Vagina (tissue), 2 donors: ENCODE measurements around the gene ABR. TPM values are rescaled to one million over a fixed set of nuclear protein-coding genes. Genes with fewer than 3 reads are reported as not detected.

Experiments used
- DNase-seq, 2 donors: peaks; one replicate each; pipeline ENCODE4 v3.0.0-alpha.2; 2017; ENCODE audit errors: extremely low spot score in 2 of 2
- H3K27ac ChIP-seq: fragments of 200-600 bp; sonication (generic); one replicate; pipeline ENCODE4 v1.5.1; 2019
- H3K27me3 ChIP-seq: fragments of 200-600 bp; sonication (generic); one replicate; pipeline ENCODE4 v1.5.1; 2019
- H3K36me3 ChIP-seq, 2 donors: fragments of 200-600 bp; sonication (generic); one replicate each; pipeline ENCODE4 v1.5.1; 2017 to 2019
- H3K4me1 ChIP-seq: fragments of 200-600 bp; sonication (generic); one replicate; pipeline ENCODE4 v1.5.1; 2019
- H3K4me3 ChIP-seq, 2 donors: fragments of 200-600 bp; sonication (generic); 1 replicate in 1 of 2; 2 replicates in 1 of 2; pipeline ENCODE4 v1.5.1; 2016 to 2019
- H3K9me3 ChIP-seq: fragments of 200-600 bp; sonication (generic); one replicate; pipeline ENCODE4 v1.5.1; 2019
- POLR2A ChIP-seq, 2 donors: fragments of 450-650 bp; IDR thresholded peaks; one replicate each; pipeline ENCODE4 v1.6.1; 2017; ENCODE audit warnings: antibody characterized with exemption in 2 of 2, mild to moderate bottlenecking in 2 of 2, moderate library complexity in 2 of 2
- POLR2AphosphoS5 ChIP-seq, 2 donors: sonication (generic); formaldehyde crosslinking; IDR thresholded peaks; one replicate each; pipeline ENCODE4 v1.9.0; 2017; ENCODE audit warnings: antibody characterized with exemption in 2 of 2, mild to moderate bottlenecking in 2 of 2, low read depth in 1 of 2; ENCODE audit not compliant: insufficient read depth in 1 of 2
- intact Hi-C: fragments of 100-400 bp; cut with DNase I; formaldehyde crosslinking; loops from one replicate; pipeline ENCODE4 v1.15.1; 2023
- total RNA-seq: library from RNA; depleted of rRNA; stranded (reverse); fragments of >200 nt; gene quantifications from one replicate; pipeline ENCODE4 v1.2.3, GENCODE V29; 2016
- TF ChIP-seq, protein P1 (sequence below), 3 experiments: fragments of 450-650 bp in 2 of 3; fragments of 200-600 bp in 1 of 3; sonication (generic) in 1 of 3; IDR thresholded peaks; one replicate each; pipeline ENCODE4 v1.5.1; 2017 to 2019; ENCODE audit warnings: antibody characterized with exemption in 3 of 3, mild to moderate bottlenecking in 2 of 3, moderate library complexity in 2 of 3

The ABR gene
- total RNA-seq, 1 donor from 2014 or later = 90.8 TPM

DNA sequence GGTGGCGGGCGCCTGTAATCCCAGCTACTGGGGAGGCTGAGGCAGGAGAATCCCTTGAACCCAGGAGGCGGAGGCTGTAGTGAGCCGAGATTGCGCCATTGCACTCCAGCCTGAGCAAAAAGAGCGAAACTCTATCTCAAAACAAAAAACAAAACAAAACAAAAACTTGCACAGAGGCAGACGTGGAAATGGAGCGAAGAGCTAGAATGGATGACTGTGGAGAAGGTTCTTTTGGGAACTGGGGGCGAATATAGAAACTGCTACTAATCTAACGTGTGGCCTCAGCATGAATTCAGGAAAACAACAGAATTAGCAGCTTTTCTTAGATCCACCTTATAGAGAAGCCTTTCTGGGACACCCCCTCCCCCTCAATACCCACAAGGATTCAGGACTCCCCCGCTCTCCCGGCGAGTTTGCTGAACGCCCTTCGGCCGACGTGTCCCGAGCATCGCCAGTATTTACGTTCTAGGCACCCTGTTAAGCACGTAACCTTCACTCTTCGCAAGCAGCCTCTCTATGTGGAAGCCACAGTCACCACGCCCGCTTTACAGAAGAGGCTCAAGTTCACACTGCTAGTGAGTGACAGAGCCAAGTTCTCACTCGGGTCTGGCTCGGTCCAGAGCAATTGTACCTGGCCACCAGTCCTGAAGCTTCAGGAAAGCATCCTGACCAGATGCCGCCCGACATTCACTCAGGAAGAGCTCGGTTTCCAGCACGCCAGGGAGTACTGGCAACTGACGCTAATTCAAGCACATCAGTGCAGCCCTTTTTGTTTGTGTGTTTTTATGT, 13.3 kb upstream of the ABR start:
- no peak for TF ChIP-seq POLR2A (IDR thresholded peaks at IDR 0.05)
- no peak for TF ChIP-seq POLR2AphosphoS5 (IDR thresholded peaks at IDR 0.05; ENCODE audit: insufficient read depth in 1 of 2, low read depth in 1 of 2)
- TF ChIP-seq, protein P1, sequence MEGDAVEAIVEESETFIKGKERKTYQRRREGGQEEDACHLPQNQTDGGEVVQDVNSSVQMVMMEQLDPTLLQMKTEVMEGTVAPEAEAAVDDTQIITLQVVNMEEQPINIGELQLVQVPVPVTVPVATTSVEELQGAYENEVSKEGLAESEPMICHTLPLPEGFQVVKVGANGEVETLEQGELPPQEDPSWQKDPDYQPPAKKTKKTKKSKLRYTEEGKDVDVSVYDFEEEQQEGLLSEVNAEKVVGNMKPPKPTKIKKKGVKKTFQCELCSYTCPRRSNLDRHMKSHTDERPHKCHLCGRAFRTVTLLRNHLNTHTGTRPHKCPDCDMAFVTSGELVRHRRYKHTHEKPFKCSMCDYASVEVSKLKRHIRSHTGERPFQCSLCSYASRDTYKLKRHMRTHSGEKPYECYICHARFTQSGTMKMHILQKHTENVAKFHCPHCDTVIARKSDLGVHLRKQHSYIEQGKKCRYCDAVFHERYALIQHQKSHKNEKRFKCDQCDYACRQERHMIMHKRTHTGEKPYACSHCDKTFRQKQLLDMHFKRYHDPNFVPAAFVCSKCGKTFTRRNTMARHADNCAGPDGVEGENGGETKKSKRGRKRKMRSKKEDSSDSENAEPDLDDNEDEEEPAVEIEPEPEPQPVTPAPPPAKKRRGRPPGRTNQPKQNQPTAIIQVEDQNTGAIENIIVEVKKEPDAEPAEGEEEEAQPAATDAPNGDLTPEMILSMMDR (IDR thresholded peaks at IDR 0.05) = no peak
- intact Hi-C loops = no loop called here

DNA sequence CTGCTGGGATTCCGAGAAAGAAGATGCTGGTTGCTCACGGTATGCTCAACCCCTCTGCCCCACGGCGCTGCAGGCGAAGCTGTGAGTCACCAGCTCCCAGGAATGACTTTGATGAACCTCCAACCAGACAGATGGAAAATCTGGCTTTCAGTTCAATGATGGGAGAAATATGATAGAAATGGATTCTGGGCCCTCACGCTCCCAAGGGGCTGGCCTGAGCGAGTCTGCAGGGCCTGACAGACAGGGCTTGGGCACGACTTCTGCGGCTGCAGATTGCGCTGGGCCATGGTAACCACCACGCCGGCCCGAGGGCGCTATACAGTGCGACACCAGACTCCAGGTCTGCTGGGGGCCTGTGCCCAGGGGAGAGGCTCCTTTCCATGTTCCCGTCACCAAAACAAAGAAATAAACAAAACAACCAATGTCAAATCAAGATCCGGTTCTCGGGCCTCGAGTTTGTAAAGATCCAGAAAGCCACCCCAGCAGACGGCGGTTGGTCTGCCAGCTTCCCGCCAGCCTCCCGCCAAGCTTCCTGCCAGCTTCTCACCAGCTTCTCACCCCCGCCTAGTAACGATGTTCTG, 11.1 kb upstream of the ABR start:
- Histone ChIP-seq H3K36me3 (no peaks in the 10 kb centered on the region), H3K4me3 (no peak overlapping the region), H3K4me1 (peaks cover 52% of the 10 kb centered on the region), H3K27me3 (no peaks in the 10 kb centered on the region), H3K27ac (peak overlapping the region; percentile 86), H3K9me3 (no peaks in the 10 kb centered on the region)
- TF ChIP-seq POLR2A (IDR thresholded peaks at IDR 0.05) (no peak), POLR2AphosphoS5 (IDR thresholded peaks at IDR 0.05; ENCODE audit: insufficient read depth in 1 of 2, low read depth in 1 of 2) (no peak)
- TF ChIP-seq, protein P1 (IDR thresholded peaks at IDR 0.05) = no peak
- intact Hi-C loops = no loop called here
- DNase-seq = no peak

More for the DNA sequence above, 13.3 kb upstream of the ABR start:
- Histone ChIP-seq H3K9me3 (no peaks in the 10 kb centered on the region), H3K4me1 (peaks cover 44% of the 10 kb centered on the region), H3K4me3 (no peak overlapping the region), H3K27ac (no peak overlapping the region), H3K27me3 (no peaks in the 10 kb centered on the region), H3K36me3 (no peaks in the 10 kb centered on the region)
- DNase-seq = no peak

DNA sequence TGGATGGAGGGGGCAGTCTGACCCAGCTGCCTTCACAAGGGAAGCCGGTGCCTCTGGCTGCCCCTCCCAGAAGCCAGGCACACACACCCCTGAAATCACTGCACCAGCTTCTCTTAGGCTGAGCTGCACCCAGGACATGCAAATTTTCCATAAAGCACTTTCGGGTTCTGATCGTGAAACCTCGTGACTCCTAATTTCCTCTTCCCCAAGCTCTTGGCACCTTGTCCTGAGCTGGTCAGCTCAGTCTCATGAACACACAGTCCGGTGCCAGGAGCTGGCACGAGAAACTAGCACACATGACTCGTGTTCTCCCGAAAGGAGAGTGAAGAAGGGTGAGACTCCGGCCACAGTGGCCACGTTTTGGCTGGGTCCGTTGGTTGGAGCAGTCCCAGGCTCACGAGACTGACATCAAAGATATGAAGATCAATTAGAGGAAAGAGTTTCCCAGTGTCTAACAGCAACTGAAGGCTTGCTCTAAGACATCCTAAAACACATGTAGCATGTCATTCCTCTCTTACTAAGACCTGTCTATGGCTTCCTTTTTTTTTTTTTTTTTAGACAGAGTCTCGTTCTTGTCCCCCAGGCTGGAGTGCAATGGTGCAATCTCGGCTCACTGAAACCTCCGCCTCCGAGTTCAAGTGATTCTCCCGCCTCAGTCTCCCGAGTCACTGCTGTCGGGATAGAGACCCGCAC, 9.2 kb upstream of the ABR start:
- intact Hi-C loops = no loop called here
- H3K27ac ChIP-seq = peak overlapping the region; percentile 86
- H3K9me3 ChIP-seq = no peaks in the 10 kb centered on the region
- H3K4me1 ChIP-seq = peaks cover 54% of the 10 kb centered on the region
- no peaks in the 10 kb centered on the region for H3K27me3 ChIP-seq
- peak in 1 of 2 donors; percentile 97 for DNase-seq
- H3K36me3 ChIP-seq = no peaks in the 10 kb centered on the region
- TF ChIP-seq, protein P1 (IDR thresholded peaks at IDR 0.05) = no peak
- TF ChIP-seq POLR2AphosphoS5 (IDR thresholded peaks at IDR 0.05; ENCODE audit: insufficient read depth in 1 of 2, low read depth in 1 of 2) = peak; percentile 91 to 94
- peak in 1 of 2 donors; percentile 18 for TF ChIP-seq POLR2A (IDR thresholded peaks at IDR 0.05)
- H3K4me3 ChIP-seq = no peak overlapping the region

DNA sequence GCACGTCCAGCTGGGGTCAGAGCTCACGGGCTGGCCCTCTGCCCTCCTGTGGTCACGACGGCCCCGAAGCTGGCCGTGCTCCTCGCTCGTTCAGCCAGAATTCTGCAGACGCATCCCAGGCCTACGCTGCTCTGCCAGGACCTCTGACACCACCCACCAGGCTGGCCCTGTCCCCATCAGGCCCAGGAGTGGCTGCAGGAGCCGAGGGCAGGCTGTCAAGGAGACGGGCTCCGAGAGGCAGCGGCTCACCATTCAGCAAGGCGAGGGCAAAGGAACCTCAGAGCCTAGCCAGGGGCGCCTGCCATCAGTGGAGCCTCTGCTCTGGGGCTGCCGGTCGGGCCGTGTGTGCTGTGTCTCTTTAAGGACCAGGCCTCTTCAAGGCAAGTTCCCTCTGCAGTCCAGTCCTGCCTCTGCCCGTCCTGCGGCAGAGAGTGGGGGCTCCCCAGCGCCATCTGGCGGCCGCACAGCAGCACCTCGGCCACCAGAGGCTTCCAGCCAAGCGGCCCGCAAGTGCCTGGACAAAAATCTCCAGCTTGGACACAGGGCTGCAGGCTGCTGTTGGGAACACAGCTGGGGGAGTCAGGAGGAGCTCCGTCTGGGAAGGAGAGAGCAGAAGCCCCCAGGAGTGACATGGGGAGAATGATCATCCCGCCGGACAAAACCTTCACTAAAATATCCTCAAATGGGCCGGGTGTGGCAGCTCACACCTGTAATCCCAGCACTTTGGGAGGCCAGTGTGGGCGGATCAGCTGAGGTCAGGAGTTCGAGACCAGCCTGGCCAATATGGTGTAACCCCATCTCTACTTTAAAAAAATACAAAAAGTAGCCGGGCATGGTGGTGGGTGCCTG, 7.4 kb upstream of the ABR start:
- H3K27me3 ChIP-seq = no peaks in the 10 kb centered on the region
- no peaks in the 10 kb centered on the region for H3K36me3 ChIP-seq
- no peak for DNase-seq
- peak overlapping the region; percentile 25 to 26 for H3K4me3 ChIP-seq
- H3K4me1 ChIP-seq = peaks cover 54% of the 10 kb centered on the region
- peak overlapping the region; percentile 86 for H3K27ac ChIP-seq
- intact Hi-C loops = no loop called here
- TF ChIP-seq, protein P1 (IDR thresholded peaks at IDR 0.05) = peak; percentile 86 to 96 (median 95)
- no peak for TF ChIP-seq POLR2A (IDR thresholded peaks at IDR 0.05)
- peak; percentile 29 to 76 for TF ChIP-seq POLR2AphosphoS5 (IDR thresholded peaks at IDR 0.05; ENCODE audit: insufficient read depth in 1 of 2, low read depth in 1 of 2)
- H3K9me3 ChIP-seq = no peaks in the 10 kb centered on the region
